CD4-positive, alpha-beta T cell treated with Interleukin-21 for 1 hour (primary cell): ENCODE data around the gene PDGFD.
A peak's percentile ranks its signal among the peaks of the same experiment; 100 is the strongest.

Experiments used
- DNase-seq: peaks from one replicate; pipeline ENCODE4 v3.0.0-alpha.2; 2020

PDGFD gene

GRCh38 chr11:104164028-104164520 lies at the start of gene PDGFD:
Gene PDGFD (minus strand): TSS chr11:104164147.
- peak; percentile 53 for DNase-seq

DNA sequence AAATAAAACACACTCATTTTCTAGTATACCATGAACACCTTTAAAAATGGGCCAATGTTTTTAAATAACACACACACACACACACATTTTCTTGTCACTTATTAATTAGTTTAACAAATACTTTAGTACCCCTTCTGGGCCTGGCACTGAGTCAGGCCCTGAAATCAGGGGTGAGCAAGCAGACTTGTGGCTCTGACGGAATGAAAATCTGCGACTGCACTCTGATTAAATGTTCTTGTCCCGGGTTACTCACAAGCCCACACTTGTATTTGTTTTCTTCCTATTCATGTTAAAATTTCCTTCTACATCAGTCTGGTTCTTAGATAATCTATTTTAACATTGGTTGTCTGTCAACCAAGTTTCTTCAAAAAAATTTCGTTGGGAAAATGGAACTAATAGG lies 43.0 kb upstream of the PDGFD start:
- no peak for DNase-seq

- no peak for DNase-seq
Measured at GRCh38 chr11:104205838-104206237, 41.9 kb upstream of the PDGFD start.

DNA sequence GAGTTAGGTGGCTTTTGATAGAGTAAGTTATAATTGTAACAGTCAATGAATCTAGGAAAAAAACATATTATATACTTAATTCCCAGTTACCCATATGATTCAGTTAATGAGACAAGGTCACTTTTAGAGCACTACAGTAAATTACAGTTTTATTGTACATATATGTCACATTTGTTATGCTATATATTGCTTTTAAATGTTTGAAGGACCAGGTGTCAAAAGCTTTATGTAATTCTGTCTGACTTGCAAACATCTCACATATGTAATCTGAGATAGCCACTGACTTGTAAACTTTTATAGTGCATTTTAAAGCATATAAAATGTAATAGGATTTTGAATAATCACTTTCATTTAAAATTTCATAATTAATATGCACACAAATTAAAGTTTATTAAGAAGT lies 36.7 kb upstream of the PDGFD start:
- no peak for DNase-seq

DNA sequence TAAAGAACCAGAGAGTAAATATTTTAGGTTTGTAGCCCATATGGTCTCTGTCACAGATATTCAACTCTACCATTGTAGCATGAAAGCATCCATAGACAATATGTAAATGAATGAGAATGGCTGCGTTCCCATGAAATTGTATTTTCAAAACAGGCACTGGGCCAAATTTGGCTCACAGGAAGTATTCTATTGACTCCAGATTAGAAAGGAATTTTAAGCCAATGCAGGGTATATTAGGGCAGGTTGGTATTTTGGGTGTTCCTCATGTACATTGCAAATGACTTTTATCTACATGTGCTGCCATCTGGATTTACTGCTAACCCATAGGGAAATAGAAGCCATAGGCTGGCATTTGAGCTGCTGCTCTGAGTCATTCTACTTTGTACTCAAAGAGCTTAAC lies 35.1 kb upstream of the PDGFD start:
- no peak for DNase-seq

GRCh38 chr11:104198576-104198975 lies 34.6 kb upstream of the PDGFD start:
- no peak for DNase-seq

- DNase-seq: no peak
Measured at GRCh38 chr11:104191124-104191523, 27.2 kb upstream of the PDGFD start.

- DNase-seq: no peak
Measured at GRCh38 chr11:104183593-104183992, 19.6 kb upstream of the PDGFD start.

DNA sequence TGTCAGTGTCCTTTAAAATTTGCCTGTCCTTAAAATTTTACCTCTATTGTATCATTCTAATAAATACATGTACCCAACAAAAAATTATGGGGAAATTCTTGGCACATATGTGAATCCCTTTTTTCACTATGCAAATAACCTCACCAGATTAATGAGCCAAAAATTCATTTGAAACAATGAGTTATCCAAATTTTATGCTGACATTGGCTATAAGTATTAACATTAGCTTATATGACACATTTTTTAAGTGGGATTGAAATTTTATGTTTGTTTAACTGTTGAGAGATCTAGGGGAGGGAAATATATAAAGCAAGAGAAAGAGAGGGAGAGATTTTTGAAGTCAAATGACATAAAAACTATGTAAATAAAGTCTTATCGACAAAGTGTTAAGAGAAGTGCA lies 11.8 kb upstream of the PDGFD start:
- no peak for DNase-seq

DNA sequence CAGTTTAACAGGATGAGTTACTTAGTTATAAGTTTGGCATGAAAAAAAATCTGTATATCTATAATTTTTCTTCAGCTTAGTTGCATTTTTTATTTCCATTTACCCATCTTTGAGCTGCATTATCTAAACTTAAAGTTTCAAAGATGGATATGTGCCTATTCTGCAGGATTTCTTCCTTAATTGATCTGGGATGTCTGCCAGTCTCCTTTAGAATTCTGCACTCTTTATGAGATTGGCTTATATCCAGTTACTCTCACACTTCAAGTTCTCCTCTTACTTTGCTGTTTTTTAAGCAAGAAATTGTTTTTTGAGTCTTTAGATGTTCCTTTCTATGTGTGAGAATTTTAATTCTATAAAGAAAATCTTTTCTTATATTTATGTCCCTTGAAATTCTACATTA lies 5.1 kb upstream of the PDGFD start:
- DNase-seq: no peak

DNA sequence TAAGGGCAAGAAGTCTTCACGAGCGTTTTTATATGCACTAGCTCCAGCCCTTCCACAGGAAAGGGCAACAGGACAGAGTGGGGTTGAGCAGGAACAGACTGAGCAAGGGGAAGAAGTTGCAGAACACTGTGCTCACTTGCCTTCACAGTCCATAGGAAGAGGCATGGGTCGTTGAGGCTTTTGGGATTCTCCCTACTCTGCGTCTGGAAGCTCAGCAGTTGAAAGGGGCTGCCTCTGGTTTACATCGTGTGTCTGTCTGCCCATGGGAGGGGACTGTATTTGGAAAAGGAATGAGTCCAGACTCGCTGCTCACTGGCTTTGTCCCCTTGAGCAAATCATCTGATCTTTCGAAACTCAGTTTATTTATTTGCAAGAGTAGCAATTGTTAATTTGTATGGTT lies 1.1 kb upstream of the PDGFD start:
- DNase-seq: no peak

- no peak for DNase-seq
Measured at GRCh38 chr11:104163100-104164027, 583 bp downstream of the PDGFD start.

DNA sequence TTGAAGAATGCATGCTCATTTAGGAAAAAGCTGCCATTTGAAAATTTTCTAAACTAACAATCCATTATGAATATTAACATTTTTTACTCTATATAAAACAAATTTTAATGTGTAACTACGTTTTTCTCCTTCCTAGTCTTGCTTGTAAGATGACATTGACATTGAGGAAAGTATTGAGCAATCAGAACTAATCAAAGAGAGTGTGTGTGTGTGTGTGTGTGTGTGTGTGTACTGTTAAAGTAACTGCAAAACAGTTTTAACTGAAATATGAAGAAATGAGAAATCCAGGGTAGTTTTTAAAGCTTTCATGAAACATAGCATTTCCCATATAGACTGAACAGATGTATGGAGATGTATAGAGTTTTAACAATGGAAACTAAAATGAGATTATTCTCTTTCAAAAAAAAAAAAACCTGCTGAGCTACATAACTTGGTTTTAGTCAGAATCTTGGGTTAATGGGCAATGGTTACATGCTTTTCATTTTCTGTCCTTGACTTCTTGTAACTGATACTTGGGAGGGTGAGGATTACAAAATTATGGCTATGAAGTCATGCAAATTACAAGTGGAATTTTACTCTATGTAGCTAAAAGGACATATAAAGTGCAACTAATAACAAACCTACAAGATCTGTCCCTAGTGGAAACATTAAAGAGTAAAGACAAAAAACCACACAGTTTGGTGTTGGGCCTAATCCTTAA lies 2.0 kb downstream of the PDGFD start:
- no peak for DNase-seq

GRCh38 chr11:104159356-104159755 lies 4.6 kb downstream of the PDGFD start:
- no peak for DNase-seq

GRCh38 chr11:104155375-104155774 lies 8.6 kb downstream of the PDGFD start:
- DNase-seq: no peak

- DNase-seq: no peak
Measured at GRCh38 chr11:104154296-104154695, 9.7 kb downstream of the PDGFD start.

- DNase-seq: peak; percentile 16
Measured at GRCh38 chr11:104152941-104153505, 10.9 kb downstream of the PDGFD start.

DNA sequence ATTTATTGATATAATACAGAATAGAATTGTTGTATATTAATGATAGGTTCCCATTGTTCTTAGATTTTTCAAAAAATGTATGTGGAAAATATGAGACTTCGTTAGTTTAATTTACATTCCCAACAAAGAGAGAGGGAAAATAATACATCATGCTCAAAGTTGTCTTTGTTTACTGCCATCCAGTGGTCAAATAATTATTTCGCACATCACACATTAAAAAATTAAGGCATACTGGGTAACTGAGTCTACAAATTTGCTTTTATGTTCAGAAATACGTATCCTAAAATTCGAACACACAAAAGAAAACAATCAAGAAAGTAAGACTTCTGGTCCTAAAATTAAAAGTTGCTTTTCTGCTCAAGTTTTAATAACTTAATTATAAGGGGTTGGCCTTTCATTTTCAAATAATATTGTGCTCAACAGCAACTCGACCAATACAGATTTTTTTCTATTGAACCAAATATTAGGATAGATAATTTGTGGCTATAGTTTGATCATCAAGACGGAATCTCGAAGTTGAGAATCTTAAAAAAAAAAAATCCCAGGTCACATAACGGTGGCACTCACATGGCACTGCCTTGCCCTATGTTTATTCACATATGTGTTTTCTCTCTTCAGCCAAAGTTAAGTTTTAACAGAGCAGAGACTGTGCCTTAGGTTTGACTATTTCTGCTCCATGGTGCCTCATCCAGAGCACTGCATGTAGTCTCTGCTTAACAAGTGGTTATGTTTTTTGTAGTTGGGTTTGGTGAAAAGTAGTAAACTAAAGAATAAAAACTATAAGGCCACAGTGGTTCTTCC lies 12.3 kb downstream of the PDGFD start:
- no peak for DNase-seq

- no peak for DNase-seq
Measured at GRCh38 chr11:104148706-104149105, 15.2 kb downstream of the PDGFD start.

GRCh38 chr11:104148074-104148473 lies 15.9 kb downstream of the PDGFD start:
- no peak for DNase-seq

DNA sequence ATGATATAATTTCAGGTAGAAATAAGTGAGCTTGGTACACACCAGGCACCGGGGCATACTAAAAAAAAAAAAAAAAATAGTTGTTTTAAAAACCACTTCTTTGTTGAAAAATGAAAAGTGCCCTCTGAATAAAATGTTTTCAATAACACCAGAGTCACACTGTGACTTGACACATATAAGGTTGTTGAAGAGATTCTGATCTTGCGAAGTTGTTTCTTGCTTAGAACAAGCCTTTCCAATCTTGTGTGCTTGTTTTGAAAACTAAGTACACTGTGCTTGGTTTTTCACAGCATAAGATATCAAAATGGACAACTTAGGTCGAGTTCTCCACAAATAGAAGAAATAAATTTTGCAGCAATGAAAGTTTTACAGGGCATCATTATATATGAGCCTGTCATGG lies 17.0 kb downstream of the PDGFD start:
- no peak for DNase-seq

DNA sequence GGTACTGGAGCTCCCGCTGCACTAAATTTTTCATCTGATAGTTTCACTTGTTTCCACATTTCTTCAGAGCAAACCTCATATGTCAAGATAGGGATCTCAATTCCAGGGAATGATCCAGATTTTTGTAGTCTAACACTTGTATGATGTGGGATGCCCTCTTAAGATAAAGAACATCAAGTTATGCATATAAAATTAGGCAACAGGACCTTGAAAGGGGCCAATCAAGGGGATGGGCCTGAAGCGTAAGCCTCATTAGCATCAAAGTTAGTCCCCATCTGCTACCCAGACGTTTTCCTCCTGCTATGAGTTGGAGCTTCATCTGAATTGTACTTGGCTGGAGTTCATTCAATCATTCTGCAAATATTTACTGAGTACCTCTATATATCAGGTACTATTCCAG lies 17.5 kb downstream of the PDGFD start:
- no peak for DNase-seq

- no peak for DNase-seq
Measured at GRCh38 chr11:104145062-104145461, 18.9 kb downstream of the PDGFD start.
